Measurements from ENCODE around the gene ATP2B3.

Gene ATP2B3

GRCh38 chrX:153539171-153539978, 21.9 kb downstream of the ATP2B3 start:
- DNase-seq: peak; percentile 74

DNA sequence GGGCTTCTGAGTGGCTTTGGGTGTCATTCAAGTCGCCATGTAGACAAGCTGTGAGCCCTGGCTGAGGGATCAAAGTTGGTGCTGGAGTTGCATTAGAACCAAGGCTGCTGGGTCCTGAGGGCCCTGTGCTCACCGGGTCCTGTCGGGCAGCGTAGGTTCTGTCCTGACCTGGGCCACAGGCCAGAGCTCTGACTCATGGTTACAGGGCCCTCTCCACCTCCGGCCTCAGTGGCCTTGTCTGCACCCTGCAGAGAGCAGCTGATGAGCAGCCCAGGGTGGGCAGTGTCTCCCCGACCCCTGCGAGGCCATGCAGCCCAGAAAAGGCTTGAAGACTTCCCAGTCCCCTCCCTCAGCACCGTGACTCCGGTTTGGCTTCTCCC, 22.5 kb downstream of the ATP2B3 start:
- DNase-seq: no peak

- no peak for DNase-seq
Observed at GRCh38 chrX:153544727-153545126, 27.3 kb downstream of the ATP2B3 start.

DNA sequence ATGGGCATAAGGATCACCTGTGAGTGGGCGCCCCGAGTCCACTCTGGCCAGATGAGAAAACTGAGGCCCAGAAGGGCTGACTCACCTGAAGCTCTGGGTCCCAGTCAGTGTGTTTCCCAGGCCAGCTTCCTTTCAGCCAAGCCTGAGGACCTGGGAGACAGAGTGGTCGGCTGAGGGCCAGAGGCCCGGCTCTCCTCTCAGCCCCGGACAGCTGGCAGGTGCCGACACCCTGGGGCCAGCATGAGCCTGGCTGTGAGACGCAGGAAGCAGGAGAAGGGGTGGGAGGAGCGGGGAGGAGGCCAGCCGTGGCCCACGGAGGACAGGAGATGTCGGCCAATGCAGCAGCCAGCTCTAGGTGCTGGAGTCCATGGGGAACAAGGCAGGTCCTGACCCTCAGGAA, 28.9 kb downstream of the ATP2B3 start:
- DNase-seq: no peak

GRCh38 chrX:153547195-153547594, 29.8 kb downstream of the ATP2B3 start:
- DNase-seq: no peak

DNA sequence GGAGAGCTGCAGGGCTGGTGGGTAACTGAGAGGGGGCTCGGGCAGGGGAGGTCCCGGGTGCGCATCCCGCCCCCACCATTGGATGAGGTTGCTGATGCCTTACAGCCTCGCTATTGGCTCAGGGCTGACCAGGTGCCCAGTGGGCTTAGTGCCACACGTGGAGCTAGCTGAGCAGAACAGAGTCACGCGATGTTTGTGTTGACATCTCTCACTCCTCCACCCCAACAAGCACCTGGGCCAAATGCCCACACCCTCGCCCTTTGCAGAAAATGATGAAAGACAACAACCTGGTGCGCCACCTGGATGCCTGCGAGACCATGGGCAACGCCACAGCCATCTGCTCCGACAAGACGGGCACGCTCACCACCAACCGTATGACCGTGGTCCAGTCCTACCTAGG, 31.8 kb downstream of the ATP2B3 start:
- DNase-seq: no peak

DNA sequence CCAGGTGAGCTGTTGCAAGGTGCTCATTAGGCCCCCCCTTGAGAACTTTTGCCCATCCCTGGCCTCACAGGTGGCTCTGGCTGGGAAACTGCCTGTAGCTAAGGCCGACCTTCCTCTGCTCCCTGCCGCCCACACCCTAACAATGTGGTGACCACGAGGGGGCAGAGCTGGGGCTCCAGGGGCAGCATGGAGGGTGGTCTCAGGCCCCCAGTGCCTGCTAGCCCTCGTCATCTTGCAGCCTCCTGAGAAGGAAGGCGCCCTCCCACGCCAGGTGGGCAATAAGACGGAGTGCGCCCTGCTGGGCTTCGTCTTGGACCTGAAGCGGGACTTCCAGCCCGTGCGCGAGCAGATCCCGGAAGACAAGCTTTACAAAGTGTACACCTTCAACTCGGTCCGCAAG, 32.4 kb downstream of the ATP2B3 start:
- no peak for DNase-seq

- DNase-seq: no peak
Observed at GRCh38 chrX:153551135-153551534, 33.7 kb downstream of the ATP2B3 start.

DNA sequence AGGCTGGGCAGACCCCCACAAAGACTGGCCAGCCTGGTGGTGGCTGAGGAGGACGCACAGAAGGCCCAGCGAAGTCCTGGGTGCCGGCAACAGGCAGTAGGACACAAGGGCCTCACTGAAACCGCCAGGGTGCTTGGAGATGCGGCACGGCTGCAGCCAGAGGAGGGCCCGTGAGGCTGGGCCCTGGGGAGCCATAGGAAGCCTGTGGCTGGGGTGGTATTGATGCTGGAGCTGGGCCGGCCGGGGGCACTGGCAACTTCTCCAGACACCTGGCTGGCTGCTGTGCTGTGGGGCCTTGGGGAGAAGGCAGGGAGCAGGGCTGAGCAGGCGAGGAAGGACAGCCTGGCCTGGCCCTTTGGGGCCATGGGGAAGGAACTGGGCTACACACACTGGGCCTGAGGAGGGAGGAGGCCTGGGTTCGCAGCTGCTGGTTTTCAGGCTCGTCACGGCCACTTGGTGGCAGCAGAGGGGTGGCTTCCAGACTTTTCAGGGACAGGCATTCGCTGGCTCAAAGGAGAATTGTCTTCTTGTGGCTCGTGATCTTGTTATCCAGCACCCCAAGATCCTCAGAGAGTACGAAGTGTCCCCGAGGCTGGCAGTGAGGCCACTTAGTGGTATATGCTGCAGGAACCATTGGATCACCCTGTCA, 37.2 kb downstream of the ATP2B3 start:
- peak; percentile 73 for DNase-seq

GRCh38 chrX:153556767-153557166, 39.3 kb downstream of the ATP2B3 start:
- DNase-seq: no peak

DNA sequence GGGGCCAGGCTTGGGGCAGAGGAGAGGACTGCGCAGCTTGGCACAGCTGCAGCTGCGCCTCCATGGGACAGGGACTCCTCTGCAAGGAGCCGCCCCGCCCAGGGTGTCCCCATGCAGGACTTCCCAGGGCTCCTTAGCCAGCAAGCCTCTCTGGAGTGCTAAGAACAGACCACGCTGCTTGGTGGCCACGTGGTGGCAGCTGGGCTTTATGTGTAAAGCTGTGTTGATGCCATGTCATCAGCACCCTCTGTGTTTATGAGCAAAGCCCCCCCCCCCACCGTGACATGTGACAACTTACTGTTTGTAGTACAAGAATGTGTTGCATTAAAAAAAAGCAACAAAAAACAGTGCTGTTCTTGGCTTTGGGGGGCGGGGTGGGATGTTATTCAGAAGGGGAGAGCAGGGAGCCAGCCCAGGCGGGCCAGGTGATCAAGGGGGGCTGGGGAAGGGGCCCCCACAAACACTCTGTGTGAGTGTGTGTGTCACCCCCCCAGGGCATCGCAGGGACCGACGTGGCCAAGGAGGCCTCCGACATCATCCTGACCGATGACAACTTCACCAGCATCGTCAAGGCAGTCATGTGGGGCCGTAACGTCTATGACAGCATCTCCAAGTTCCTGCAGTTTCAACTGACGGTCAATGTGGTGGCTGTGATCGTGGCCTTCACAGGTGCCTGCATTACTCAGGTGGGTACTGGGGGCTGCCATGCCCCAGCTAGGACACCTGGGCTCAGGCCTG, 40.3 kb downstream of the ATP2B3 start:
- DNase-seq: no peak

- no peak for DNase-seq
Observed at GRCh38 chrX:153560000-153560399, 42.6 kb downstream of the ATP2B3 start.

DNA sequence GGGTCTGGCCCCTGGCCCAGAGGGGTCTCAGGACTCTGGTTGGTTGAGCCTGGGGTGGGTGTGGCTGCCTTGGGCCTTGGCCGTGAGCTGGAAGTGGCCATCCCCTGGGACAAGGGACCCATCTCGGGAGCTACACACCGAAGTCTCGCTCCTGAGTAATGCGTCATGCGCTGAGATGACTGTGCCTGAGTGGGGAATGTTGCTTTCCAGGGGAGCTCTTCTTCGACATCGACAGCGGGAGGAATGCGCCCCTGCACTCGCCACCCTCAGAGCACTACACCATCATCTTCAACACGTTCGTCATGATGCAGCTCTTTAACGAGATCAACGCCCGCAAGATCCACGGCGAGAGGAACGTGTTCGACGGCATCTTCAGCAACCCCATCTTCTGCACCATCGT, 43.0 kb downstream of the ATP2B3 start:
- no peak for DNase-seq

DNA sequence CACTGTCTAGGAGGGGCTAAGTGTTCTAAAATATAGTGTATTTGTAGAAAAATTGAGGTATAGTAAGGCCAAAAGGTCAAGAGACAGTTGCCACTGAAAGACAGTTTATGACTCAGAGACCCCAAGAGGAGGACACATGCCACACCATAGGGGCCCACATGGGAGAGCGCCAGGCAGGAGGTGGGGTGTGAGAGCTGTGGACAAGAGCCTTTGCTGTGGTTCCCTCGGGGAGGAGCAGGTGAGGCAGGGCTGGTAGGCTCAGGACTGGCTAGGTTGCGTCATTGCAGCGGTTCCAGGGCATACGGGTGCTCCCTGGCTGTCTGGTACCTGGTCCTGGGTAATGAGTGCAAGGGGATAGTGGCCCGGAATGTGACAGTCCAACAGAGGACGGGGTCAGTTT, 43.9 kb downstream of the ATP2B3 start:
- no peak for DNase-seq

- no peak for DNase-seq
Observed at GRCh38 chrX:153562546-153562945, 45.1 kb downstream of the ATP2B3 start.

- no peak for DNase-seq
Observed at GRCh38 chrX:153564047-153564606, 46.7 kb downstream of the ATP2B3 start.

DNA sequence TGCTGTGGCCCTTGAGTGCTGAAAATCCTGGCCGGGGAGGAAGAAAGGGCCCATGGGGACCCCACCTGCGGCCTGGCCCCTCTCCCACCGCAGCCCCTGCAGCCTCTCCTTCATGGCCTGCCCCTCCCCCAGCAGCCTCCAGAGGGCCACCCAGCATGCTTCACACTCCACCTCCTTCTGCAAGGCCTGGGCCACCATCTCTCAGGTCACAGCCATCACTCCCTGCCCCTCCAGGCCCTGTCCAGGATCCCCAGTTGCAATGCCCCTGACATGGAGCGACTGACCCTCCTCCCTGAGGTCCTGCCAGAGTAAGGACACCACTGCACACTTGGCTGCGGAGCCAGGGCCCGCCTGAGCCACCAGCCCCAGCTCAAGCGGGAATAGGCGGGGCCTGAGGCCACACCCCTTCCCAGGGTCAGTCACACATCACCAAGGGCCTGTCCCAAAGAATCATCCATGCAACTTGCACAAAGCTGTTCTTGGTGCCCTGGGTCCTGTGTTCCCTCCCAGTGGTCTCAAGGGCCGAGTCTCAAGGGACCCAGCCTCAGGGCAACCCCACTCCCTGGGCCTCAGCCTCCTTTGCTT, 48.6 kb downstream of the ATP2B3 start:
- DNase-seq: no peak

GRCh38 chrX:153568451-153569011, 51.1 kb downstream of the ATP2B3 start:
- DNase-seq: no peak

GRCh38 chrX:153569475-153569874, 52.0 kb downstream of the ATP2B3 start:
- DNase-seq: no peak

DNA sequence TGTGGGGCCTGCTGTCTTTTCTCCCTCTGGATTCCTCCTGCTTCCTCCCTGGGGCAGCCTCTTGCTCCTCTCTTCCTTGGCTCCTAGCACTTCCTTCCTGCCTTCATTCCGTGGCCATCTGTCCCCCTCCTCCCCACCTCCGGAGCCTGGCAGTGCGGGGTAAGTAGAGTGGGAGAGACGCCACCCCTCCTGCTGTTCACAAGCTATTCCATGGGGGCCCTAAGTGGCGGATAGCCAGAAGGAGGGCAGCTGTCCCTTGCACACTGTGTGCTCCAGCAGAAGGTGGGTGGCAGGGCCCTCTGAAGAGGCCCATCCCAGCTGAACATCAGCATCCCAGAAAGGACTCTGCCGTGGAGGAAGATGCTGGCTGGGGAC, 54.1 kb downstream of the ATP2B3 start:
- DNase-seq: no peak

GRCh38 chrX:153572601-153573000, 55.2 kb downstream of the ATP2B3 start:
- no peak for DNase-seq

DNA sequence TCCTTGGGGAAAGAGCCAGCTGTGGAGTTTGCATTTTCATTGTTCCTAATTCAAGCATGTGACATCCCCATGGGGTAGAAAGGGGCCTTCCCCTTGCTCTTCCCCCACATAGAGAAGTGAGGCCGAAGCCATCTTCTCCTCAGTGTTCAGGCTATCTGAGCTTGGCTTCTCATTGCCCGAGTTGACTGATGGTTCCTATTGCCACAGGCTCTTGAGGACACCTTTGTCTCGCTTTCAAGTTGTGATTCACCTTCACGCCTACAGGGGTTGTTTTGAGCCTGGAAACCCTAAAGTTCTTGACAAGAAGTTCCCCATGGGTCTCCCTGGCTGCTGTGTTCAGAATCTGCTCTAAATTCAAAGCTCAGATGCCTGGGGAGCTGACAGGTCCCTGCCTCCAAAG, 56.5 kb downstream of the ATP2B3 start:
- DNase-seq: no peak
